NCI-H510A treated with DMSO at 0.1 percent for 48 hours (cell line): ENCODE data around the gene PDZRN3.
"Not testable (repeated sequence)": the region's sequence is repeated elsewhere in the genome, so short reads cannot be mapped to it uniquely, and the experiment has no call there.

ENCODE experiments used
- DNase-seq: peaks from one replicate; lab custom pipeline; 2025; lab: John Stamatoyannopoulos, UW

The PDZRN3 gene

GRCh38 chr3:73586628-73587027, 38.1 kb downstream of the PDZRN3 start:
- DNase-seq = no peak

- DNase-seq = peak; percentile 40
Observed at GRCh38 chr3:73586190-73586589, 38.6 kb downstream of the PDZRN3 start.

- no peak for DNase-seq
Observed at GRCh38 chr3:73584873-73585272, 39.9 kb downstream of the PDZRN3 start.

- DNase-seq = no peak
Observed at GRCh38 chr3:73582535-73582934, 42.2 kb downstream of the PDZRN3 start.

GRCh38 chr3:73581134-73581846, 43.5 kb downstream of the PDZRN3 start:
- no peak for DNase-seq

GRCh38 chr3:73580343-73580742, 44.4 kb downstream of the PDZRN3 start:
- DNase-seq = peak; percentile 30

GRCh38 chr3:73577704-73578103, 47.0 kb downstream of the PDZRN3 start:
- DNase-seq = no peak

GRCh38 chr3:73576999-73577461, 47.7 kb downstream of the PDZRN3 start:
- DNase-seq = no peak

GRCh38 chr3:73575953-73576352, 48.8 kb downstream of the PDZRN3 start:
- DNase-seq = no peak

GRCh38 chr3:73575519-73575918, 49.2 kb downstream of the PDZRN3 start:
- no peak for DNase-seq

GRCh38 chr3:73573204-73573603, 51.5 kb downstream of the PDZRN3 start:
- no peak for DNase-seq

GRCh38 chr3:73572368-73572767, 52.4 kb downstream of the PDZRN3 start:
- DNase-seq = no peak

- no peak for DNase-seq
Observed at GRCh38 chr3:73571238-73571794, 53.4 kb downstream of the PDZRN3 start.

GRCh38 chr3:73569246-73569760, 55.4 kb downstream of the PDZRN3 start:
- no peak for DNase-seq

GRCh38 chr3:73568371-73568862, 56.3 kb downstream of the PDZRN3 start:
- DNase-seq = no peak

GRCh38 chr3:73565374-73565773, 59.4 kb downstream of the PDZRN3 start:
- DNase-seq = not testable (repeated sequence)

GRCh38 chr3:73563896-73564582, 60.7 kb downstream of the PDZRN3 start:
- DNase-seq = no peak

GRCh38 chr3:73561494-73561893, 63.2 kb downstream of the PDZRN3 start:
- DNase-seq = no peak

- DNase-seq = no peak
Observed at GRCh38 chr3:73559749-73560148, 65.0 kb downstream of the PDZRN3 start.

- DNase-seq = no peak
Observed at GRCh38 chr3:73558727-73559075, 66.0 kb downstream of the PDZRN3 start.

GRCh38 chr3:73557986-73558726, 66.6 kb downstream of the PDZRN3 start:
- no peak for DNase-seq
